GM19023 (cell line): ENCODE measurements around the gene CAMSAP3.

Experiments
- ATAC-seq: cut with Tn5 transposase; IDR thresholded peaks from one replicate; pipeline ENCODE4 v1.9.1; 2021; ENCODE audit warnings: mild to moderate bottlenecking, moderate library complexity; ENCODE audit not compliant: unreplicated experiment

The CAMSAP3 gene

GRCh38 chr19:7610491-7611240 lies 15.0 kb downstream of the CAMSAP3 start:
- no peak for ATAC-seq

- no peak for ATAC-seq
Measured at GRCh38 chr19:7611541-7612279, 16.0 kb downstream of the CAMSAP3 start.

- ATAC-seq: no peak
Measured at GRCh38 chr19:7612282-7613274, 16.9 kb downstream of the CAMSAP3 start.

GRCh38 chr19:7614859-7615741 lies 19.4 kb downstream of the CAMSAP3 start:
- no peak for ATAC-seq

- ATAC-seq: no peak
Measured at GRCh38 chr19:7617172-7617571, 21.5 kb downstream of the CAMSAP3 start.

- no peak for ATAC-seq
Measured at GRCh38 chr19:7617735-7618134, 22.1 kb downstream of the CAMSAP3 start.

- no peak for ATAC-seq
Measured at GRCh38 chr19:7618348-7618747, 22.7 kb downstream of the CAMSAP3 start.

- ATAC-seq: no peak
Measured at GRCh38 chr19:7618771-7619510, 23.3 kb downstream of the CAMSAP3 start.

- ATAC-seq: no peak
Measured at GRCh38 chr19:7619671-7620441, 24.2 kb downstream of the CAMSAP3 start.

GRCh38 chr19:7620442-7621412 lies 25.1 kb downstream of the CAMSAP3 start:
- no peak for ATAC-seq

- ATAC-seq: no peak
Measured at GRCh38 chr19:7622933-7623685, 27.4 kb downstream of the CAMSAP3 start.

GRCh38 chr19:7623725-7624603 lies 28.3 kb downstream of the CAMSAP3 start:
- no peak for ATAC-seq

GRCh38 chr19:7624810-7625209 lies 29.1 kb downstream of the CAMSAP3 start:
- no peak for ATAC-seq

- ATAC-seq: no peak
Measured at GRCh38 chr19:7625763-7626372, 30.2 kb downstream of the CAMSAP3 start.

- no peak for ATAC-seq
Measured at GRCh38 chr19:7627166-7627565, 31.5 kb downstream of the CAMSAP3 start.
